Type B pancreatic cell (in vitro differentiated cells): ENCODE results near the gene ST7. TPM values are rescaled to one million over a fixed set of nuclear protein-coding genes. Genes with fewer than 3 reads are reported as not detected.

Source experiments
- DNase-seq: peaks from one replicate; pipeline ENCODE4 v3.0.0; 2021; ENCODE audit warnings: mixed read lengths; ENCODE audit not compliant: unreplicated experiment; ENCODE audit errors: extremely low spot score
- H3K27ac Mint-ChIP-seq: 2 replicates; pipeline ENCODE4 v1.8.0; 2021; ENCODE audit warnings: mild to moderate bottlenecking, mixed read lengths
- H3K27me3 Mint-ChIP-seq: 2 replicates; pipeline ENCODE4 v1.8.0; 2021; ENCODE audit warnings: mixed read lengths
- H3K36me3 Mint-ChIP-seq: 2 replicates; pipeline ENCODE4 v1.8.0; 2021; ENCODE audit warnings: mixed read lengths
- H3K4me1 Mint-ChIP-seq: one replicate; pipeline ENCODE4 v1.8.0; 2021; ENCODE audit warnings: mixed read lengths; ENCODE audit not compliant: unreplicated experiment
- H3K4me3 Mint-ChIP-seq: 2 replicates; pipeline ENCODE4 v1.8.0; 2021; ENCODE audit warnings: mild to moderate bottlenecking, mixed read lengths
- H3K9me3 Mint-ChIP-seq: 2 replicates; pipeline ENCODE4 v1.8.0; 2021; ENCODE audit warnings: mixed read lengths
- CTCF ChIP-seq: fragments of 200-600 bp; sonication (generic); conservative IDR thresholded peaks from 2 replicates; pipeline ENCODE4 v1.5.0; 2021; ENCODE audit warnings: antibody characterized with exemption, mild to moderate bottlenecking
- total RNA-seq: library from RNA; stranded (reverse); gene quantifications from 2 replicates; pipeline ENCODE4 v1.2.1, GENCODE V29; 2021; ENCODE audit warnings: low replicate concordance

ST7 gene
- total RNA-seq, 1 donor from 2014 or later = 25.0 TPM

- peaks cover 19% of the 10 kb centered on the region for H3K36me3 Mint-ChIP-seq
Measured at GRCh38 chr7:117139397-117139984, 186.2 kb downstream of the ST7 start.

DNA sequence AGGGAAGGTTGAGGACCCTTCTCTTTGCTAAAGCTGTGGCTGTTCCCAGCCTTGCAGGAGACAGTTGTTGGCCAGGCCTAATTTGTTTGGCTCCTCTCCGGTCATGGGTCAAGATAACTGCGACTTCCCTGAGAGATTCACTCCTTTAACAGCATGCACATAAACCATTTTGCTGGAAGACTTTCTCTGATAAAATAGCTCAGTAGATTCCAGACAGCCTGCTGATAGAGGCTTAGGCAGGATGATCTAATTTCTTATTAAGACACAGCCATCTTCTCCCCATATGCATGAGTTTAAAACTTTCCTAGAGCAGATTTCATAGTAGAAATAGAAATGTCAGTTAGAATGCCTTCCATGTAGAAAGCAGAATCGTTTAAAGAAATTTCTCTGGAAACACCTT is 187.6 kb downstream of the ST7 start:
- no peak overlapping the region for H3K4me3 Mint-ChIP-seq
- DNase-seq = no peak
- no peaks in the 10 kb centered on the region for H3K27me3 Mint-ChIP-seq
- H3K36me3 Mint-ChIP-seq = peaks cover 10% of the 10 kb centered on the region
- no peak overlapping the region for H3K27ac Mint-ChIP-seq
- no peaks in the 10 kb centered on the region for H3K9me3 Mint-ChIP-seq
- TF ChIP-seq CTCF = no peak
- H3K4me1 Mint-ChIP-seq = peaks cover 14% of the 10 kb centered on the region

More at GRCh38 chr7:117139397-117139984, 186.2 kb downstream of the ST7 start:
- H3K27ac Mint-ChIP-seq = peak overlapping the region; percentile 1
- no peak overlapping the region for H3K4me3 Mint-ChIP-seq
- no peak for DNase-seq
- H3K4me1 Mint-ChIP-seq = peaks cover 16% of the 10 kb centered on the region
- TF ChIP-seq CTCF = no peak
- no peaks in the 10 kb centered on the region for H3K27me3 Mint-ChIP-seq
- no peaks in the 10 kb centered on the region for H3K9me3 Mint-ChIP-seq

GRCh38 chr7:117143066-117143465 is 189.8 kb downstream of the ST7 start:
- H3K27ac Mint-ChIP-seq = no peak overlapping the region
- no peak overlapping the region for H3K4me3 Mint-ChIP-seq
- no peaks in the 10 kb centered on the region for H3K9me3 Mint-ChIP-seq
- no peaks in the 10 kb centered on the region for H3K27me3 Mint-ChIP-seq
- no peak for TF ChIP-seq CTCF
- peaks cover 16% of the 10 kb centered on the region for H3K4me1 Mint-ChIP-seq
- DNase-seq = no peak
- H3K36me3 Mint-ChIP-seq = peaks cover 8% of the 10 kb centered on the region

DNA sequence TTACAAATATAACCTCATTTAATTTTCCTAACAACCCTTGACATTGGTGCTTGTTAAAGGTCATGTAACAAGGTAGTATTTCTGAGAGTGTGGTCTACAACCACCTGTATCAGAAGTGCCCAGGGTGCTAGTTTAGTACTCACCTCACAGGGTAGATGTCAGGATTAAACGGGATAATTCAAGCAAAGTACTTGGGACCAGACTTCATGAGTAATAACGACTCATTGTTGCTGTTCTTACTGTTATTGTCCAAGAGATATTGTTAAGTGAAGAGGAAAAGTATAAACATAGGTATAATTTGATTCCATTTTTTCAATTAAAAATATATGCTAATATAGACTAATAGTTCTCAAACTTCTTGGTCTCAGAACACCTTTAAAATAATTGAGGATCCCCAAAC is 190.3 kb downstream of the ST7 start:
- TF ChIP-seq CTCF = no peak
- Mint-ChIP-seq H3K36me3 (peaks cover 5% of the 10 kb centered on the region), H3K4me1 (peaks cover 12% of the 10 kb centered on the region), H3K4me3 (no peak overlapping the region), H3K27me3 (no peaks in the 10 kb centered on the region), H3K9me3 (no peaks in the 10 kb centered on the region), H3K27ac (no peak overlapping the region)
- DNase-seq = no peak

DNA sequence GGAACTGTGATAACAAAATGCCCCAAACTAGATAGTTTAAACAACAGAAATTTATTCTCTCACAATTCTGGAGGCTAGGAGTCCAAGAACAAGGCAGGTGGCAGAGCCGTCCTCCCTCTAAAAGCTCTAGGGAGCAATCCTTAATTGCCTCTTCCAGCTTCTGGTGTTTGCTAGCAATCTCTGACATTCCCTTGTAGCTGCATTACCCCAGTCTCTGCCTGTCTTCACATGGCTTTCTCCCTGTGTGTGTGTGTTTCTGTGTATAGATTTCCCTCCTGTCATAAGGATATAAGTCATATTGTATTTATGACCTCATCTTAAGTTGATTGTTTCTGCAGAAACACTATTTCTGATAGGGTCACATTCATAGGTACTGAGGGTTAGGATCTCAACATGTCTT is 192.0 kb downstream of the ST7 start:
- no peak for TF ChIP-seq CTCF
- peaks cover 14% of the 10 kb centered on the region for H3K4me1 Mint-ChIP-seq
- H3K4me3 Mint-ChIP-seq = no peak overlapping the region
- no peak for DNase-seq
- no peak overlapping the region for H3K27ac Mint-ChIP-seq
- no peaks in the 10 kb centered on the region for H3K9me3 Mint-ChIP-seq
- no peaks in the 10 kb centered on the region for H3K27me3 Mint-ChIP-seq
- peaks cover 6% of the 10 kb centered on the region for H3K36me3 Mint-ChIP-seq

DNA sequence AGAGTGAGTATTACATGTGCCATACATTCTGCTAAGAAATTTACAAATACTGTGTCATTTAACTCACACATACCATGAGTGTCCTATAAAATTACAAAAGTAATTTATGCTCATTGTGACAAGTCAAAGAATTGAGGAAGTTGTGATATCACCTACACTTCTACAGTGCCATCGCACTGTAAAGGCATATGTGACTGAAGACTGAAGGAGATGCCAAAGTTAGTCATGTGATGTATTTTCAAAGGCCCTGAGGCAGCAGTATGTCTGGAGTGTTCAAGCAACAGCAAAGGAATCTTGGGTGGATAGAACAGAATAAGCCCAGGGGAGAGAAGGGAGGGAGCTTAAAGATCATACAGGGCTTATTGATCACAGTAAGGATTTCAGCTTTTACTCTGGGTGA is 192.8 kb downstream of the ST7 start:
- H3K27ac Mint-ChIP-seq = no peak overlapping the region

More for the DNA sequence above, 192.8 kb downstream of the ST7 start:
- no peak overlapping the region for H3K4me3 Mint-ChIP-seq
- no peaks in the 10 kb centered on the region for H3K27me3 Mint-ChIP-seq
- peaks cover 12% of the 10 kb centered on the region for H3K36me3 Mint-ChIP-seq
- H3K9me3 Mint-ChIP-seq = no peaks in the 10 kb centered on the region
- H3K4me1 Mint-ChIP-seq = peaks cover 18% of the 10 kb centered on the region
- no peak for DNase-seq
- TF ChIP-seq CTCF = no peak
